Ishikawa (cell line): ENCODE results near the gene CDH2.

Experiments used
- EGR1 ChIP-seq: IDR thresholded peaks from 2 replicates; pipeline ENCODE4 v1.6.1; 2012
- MAX ChIP-seq: IDR thresholded peaks from 2 replicates; pipeline ENCODE4 v1.6.1; 2012

- no peak for TF ChIP-seq MAX
- TF ChIP-seq EGR1 = no peak
These were observed 180.1 kb downstream of the CDH2 start for GRCh38 chr18:27996801-27997272.
